Astrocyte (in vitro differentiated cells and primary cell): ENCODE measurements around the gene OR6N1. TPM values are rescaled to one million over a fixed set of nuclear protein-coding genes. Genes with fewer than 3 reads are reported as not detected.

ENCODE experiments used
- DNase-seq: peaks from one replicate; pipeline ENCODE4 v3.0.0-alpha.2; 2010; ENCODE audit warnings: low read depth
- FAIRE-seq: peaks from 2 replicates; lab custom pipeline; 2011; peaks lifted over from hg19 to GRCh38; lab: Jason Lieb, UNC
- H2AFZ ChIP-seq: 2 replicates; pipeline ENCODE4 v1.6.0; 2012; ENCODE audit warnings: low read depth, low read length, inconsistent platforms
- H3K27ac ChIP-seq: 2 replicates; pipeline ENCODE4 v1.5.1; 2011; ENCODE audit warnings: low read depth, low read length, inconsistent platforms
- H3K27me3 ChIP-seq: 2 replicates; pipeline ENCODE4 v1.6.0; 2011; ENCODE audit warnings: low read length, inconsistent platforms; ENCODE audit not compliant: insufficient read depth
- H3K36me3 ChIP-seq: 2 replicates; pipeline ENCODE4 v1.5.1; 2011; ENCODE audit warnings: low read length, inconsistent platforms; ENCODE audit not compliant: insufficient read depth
- H3K4me1 ChIP-seq: 2 replicates; pipeline ENCODE4 v1.5.1; 2011; ENCODE audit warnings: low read length, inconsistent platforms; ENCODE audit not compliant: insufficient read depth
- H3K4me2 ChIP-seq: 2 replicates; pipeline ENCODE4 v1.6.0; 2012; ENCODE audit warnings: low read length, inconsistent platforms
- H3K4me3 ChIP-seq: 2 replicates; pipeline ENCODE4 v1.5.1; 2011; ENCODE audit warnings: low read depth, mild to moderate bottlenecking, low read length, inconsistent platforms; ENCODE audit not compliant: insufficient read depth
- H3K79me2 ChIP-seq: 2 replicates; pipeline ENCODE4 v1.6.0; 2012; ENCODE audit warnings: mild to moderate bottlenecking, low read length, inconsistent platforms; ENCODE audit not compliant: insufficient read depth
- H3K9ac ChIP-seq: 2 replicates; pipeline ENCODE4 v1.6.0; 2012; ENCODE audit warnings: mild to moderate bottlenecking, low read length, inconsistent platforms
- H3K9me3 ChIP-seq: 2 replicates; pipeline ENCODE4 v1.5.1; 2012; ENCODE audit warnings: low read depth, mild to moderate bottlenecking, low read length, inconsistent platforms; ENCODE audit not compliant: insufficient read depth
- H4K20me1 ChIP-seq: 2 replicates; pipeline ENCODE4 v1.6.0; 2012; ENCODE audit warnings: low read length, inconsistent platforms; ENCODE audit not compliant: insufficient read depth
- H3K27ac Mint-ChIP-seq: one replicate; pipeline ENCODE4 v1.8.0; 2021; ENCODE audit warnings: mild to moderate bottlenecking, mixed read lengths; ENCODE audit not compliant: unreplicated experiment
- H3K27me3 Mint-ChIP-seq: one replicate; pipeline ENCODE4 v1.8.0; 2021; ENCODE audit warnings: low read depth, mixed read lengths; ENCODE audit not compliant: unreplicated experiment
- H3K36me3 Mint-ChIP-seq: one replicate; pipeline ENCODE4 v1.8.0; 2021; ENCODE audit warnings: low read depth, mixed read lengths; ENCODE audit not compliant: unreplicated experiment
- H3K4me1 Mint-ChIP-seq: one replicate; pipeline ENCODE4 v1.8.0; 2021; ENCODE audit warnings: low read depth, mixed read lengths; ENCODE audit not compliant: unreplicated experiment
- H3K4me3 Mint-ChIP-seq: one replicate; pipeline ENCODE4 v1.8.0; 2021; ENCODE audit warnings: mild to moderate bottlenecking, moderate library complexity, mixed read lengths; ENCODE audit not compliant: unreplicated experiment
- H3K9me3 Mint-ChIP-seq: one replicate; pipeline ENCODE4 v1.8.0; 2021; ENCODE audit warnings: mild to moderate bottlenecking, mixed read lengths; ENCODE audit not compliant: unreplicated experiment
- EZH2 ChIP-seq: IDR thresholded peaks from 2 replicates; pipeline ENCODE4 v1.6.1; 2012; ENCODE audit warnings: mild to moderate bottlenecking, low read length, inconsistent platforms; ENCODE audit not compliant: insufficient read depth
- total RNA-seq: library from RNA; stranded (reverse); gene quantifications from 2 replicates; pipeline ENCODE4 v1.2.1, GENCODE V29; 2021
- TF ChIP-seq, protein P1 (sequence below): IDR thresholded peaks from 2 replicates; pipeline ENCODE4 v1.5.1; 2011; ENCODE audit warnings: low read depth, mild to moderate bottlenecking, inconsistent platforms, low read length, moderate library complexity; ENCODE audit not compliant: insufficient read depth

Gene OR6N1
- total RNA-seq, 1 donor from 2014 or later = not detected

DNA sequence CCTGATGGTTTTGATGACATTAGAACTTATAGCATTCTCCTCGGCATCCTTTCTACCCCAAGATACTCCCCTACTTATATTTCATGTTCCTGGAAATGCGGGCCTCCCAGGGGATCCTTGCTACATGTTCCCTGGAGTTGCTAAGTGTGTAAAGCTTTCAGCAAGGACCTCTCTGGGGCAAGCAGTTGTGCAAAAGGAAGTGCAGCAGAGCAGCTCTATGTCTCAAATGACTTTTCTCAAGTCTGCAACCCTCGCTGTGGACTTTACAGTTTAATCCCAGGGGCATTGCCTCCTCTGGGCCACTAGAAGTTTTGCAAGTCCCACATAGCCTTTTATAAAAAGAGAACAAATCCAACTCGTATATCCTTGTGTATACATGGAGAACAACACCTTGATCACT lies 38.3 kb upstream of the OR6N1 start:
- no peaks in the 10 kb centered on the region for H3K4me1 Mint-ChIP-seq
- H3K4me2 ChIP-seq = no peak overlapping the region
- TF ChIP-seq, protein P1, sequence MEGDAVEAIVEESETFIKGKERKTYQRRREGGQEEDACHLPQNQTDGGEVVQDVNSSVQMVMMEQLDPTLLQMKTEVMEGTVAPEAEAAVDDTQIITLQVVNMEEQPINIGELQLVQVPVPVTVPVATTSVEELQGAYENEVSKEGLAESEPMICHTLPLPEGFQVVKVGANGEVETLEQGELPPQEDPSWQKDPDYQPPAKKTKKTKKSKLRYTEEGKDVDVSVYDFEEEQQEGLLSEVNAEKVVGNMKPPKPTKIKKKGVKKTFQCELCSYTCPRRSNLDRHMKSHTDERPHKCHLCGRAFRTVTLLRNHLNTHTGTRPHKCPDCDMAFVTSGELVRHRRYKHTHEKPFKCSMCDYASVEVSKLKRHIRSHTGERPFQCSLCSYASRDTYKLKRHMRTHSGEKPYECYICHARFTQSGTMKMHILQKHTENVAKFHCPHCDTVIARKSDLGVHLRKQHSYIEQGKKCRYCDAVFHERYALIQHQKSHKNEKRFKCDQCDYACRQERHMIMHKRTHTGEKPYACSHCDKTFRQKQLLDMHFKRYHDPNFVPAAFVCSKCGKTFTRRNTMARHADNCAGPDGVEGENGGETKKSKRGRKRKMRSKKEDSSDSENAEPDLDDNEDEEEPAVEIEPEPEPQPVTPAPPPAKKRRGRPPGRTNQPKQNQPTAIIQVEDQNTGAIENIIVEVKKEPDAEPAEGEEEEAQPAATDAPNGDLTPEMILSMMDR = no peak
- TF ChIP-seq EZH2 = no peak
- no peak for FAIRE-seq
- no peak overlapping the region for H2AFZ ChIP-seq
- peaks cover 1% of the 10 kb centered on the region for H3K9me3 Mint-ChIP-seq
- no peak overlapping the region for H3K4me3 Mint-ChIP-seq
- no peak overlapping the region for H3K9ac ChIP-seq
- H3K27me3 Mint-ChIP-seq = peaks cover 10% of the 10 kb centered on the region
- H3K27ac Mint-ChIP-seq = no peak overlapping the region
- no peaks in the 10 kb centered on the region for H3K36me3 ChIP-seq
- peaks cover 6% of the 10 kb centered on the region for H3K9me3 ChIP-seq
- H3K27ac ChIP-seq = no peak overlapping the region
- H3K4me1 ChIP-seq = no peaks in the 10 kb centered on the region
- no peaks in the 10 kb centered on the region for H4K20me1 ChIP-seq
- DNase-seq = no peak
- H3K36me3 Mint-ChIP-seq = no peaks in the 10 kb centered on the region
- no peak overlapping the region for H3K4me3 ChIP-seq
- H3K79me2 ChIP-seq = no peaks in the 10 kb centered on the region
- no peaks in the 10 kb centered on the region for H3K27me3 ChIP-seq

GRCh38 chr1:158809862-158810261 lies 37.9 kb upstream of the OR6N1 start:
- no peak overlapping the region for H3K27ac Mint-ChIP-seq
- FAIRE-seq = no peak

DNA sequence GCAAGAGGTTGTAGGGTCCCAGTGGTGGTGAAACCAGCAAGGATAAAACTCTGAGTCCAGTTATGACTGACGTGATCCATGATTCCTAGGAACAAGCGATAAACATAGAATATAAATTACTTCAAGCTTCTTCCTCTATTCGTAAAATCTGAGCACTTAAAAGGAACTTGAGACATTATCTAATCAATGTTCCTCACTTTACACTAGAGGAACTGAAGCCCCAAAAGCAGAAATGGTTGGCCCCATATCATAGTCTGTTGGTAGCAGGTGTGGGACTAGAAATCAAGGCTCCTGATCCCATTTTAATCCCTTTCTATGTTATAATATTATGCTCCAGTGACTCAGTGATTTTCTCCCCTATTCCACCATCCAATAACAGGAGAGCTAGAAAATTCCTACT lies 37.3 kb upstream of the OR6N1 start:
- no peak overlapping the region for H3K27ac ChIP-seq
- Mint-ChIP-seq H3K4me1 (no peaks in the 10 kb centered on the region), H3K9me3 (peaks cover 1% of the 10 kb centered on the region), H3K27ac (no peak overlapping the region), H3K36me3 (no peaks in the 10 kb centered on the region), H3K27me3 (peaks cover 10% of the 10 kb centered on the region), H3K4me3 (no peak overlapping the region)
- H4K20me1 ChIP-seq = no peaks in the 10 kb centered on the region
- DNase-seq (no peak), FAIRE-seq (no peak)
- H3K9me3 ChIP-seq = peaks cover 6% of the 10 kb centered on the region
- H3K4me1 ChIP-seq = no peaks in the 10 kb centered on the region
- H2AFZ ChIP-seq = no peak overlapping the region
- no peak overlapping the region for H3K4me2 ChIP-seq
- no peak for TF ChIP-seq EZH2
- TF ChIP-seq, protein P1 = no peak
- H3K79me2 ChIP-seq = no peaks in the 10 kb centered on the region
- no peaks in the 10 kb centered on the region for H3K36me3 ChIP-seq
- no peaks in the 10 kb centered on the region for H3K27me3 ChIP-seq
- H3K9ac ChIP-seq = no peak overlapping the region
- no peak overlapping the region for H3K4me3 ChIP-seq

More at GRCh38 chr1:158809862-158810261, 37.9 kb upstream of the OR6N1 start:
- H3K36me3 Mint-ChIP-seq = no peaks in the 10 kb centered on the region
- no peaks in the 10 kb centered on the region for H3K36me3 ChIP-seq
- no peak overlapping the region for H2AFZ ChIP-seq
- H3K4me1 Mint-ChIP-seq = no peaks in the 10 kb centered on the region
- no peaks in the 10 kb centered on the region for H3K4me1 ChIP-seq
- H3K4me3 Mint-ChIP-seq = no peak overlapping the region
- H3K27me3 Mint-ChIP-seq = peaks cover 10% of the 10 kb centered on the region
- no peak for TF ChIP-seq EZH2
- TF ChIP-seq, protein P1 = no peak
- H4K20me1 ChIP-seq = no peaks in the 10 kb centered on the region
- DNase-seq = no peak
- H3K27me3 ChIP-seq = no peaks in the 10 kb centered on the region
- peaks cover 6% of the 10 kb centered on the region for H3K9me3 ChIP-seq
- no peak overlapping the region for H3K9ac ChIP-seq
- H3K79me2 ChIP-seq = no peaks in the 10 kb centered on the region
- H3K9me3 Mint-ChIP-seq = peaks cover 1% of the 10 kb centered on the region
- no peak overlapping the region for H3K4me2 ChIP-seq
- no peak overlapping the region for H3K4me3 ChIP-seq
- H3K27ac ChIP-seq = no peak overlapping the region
